GM12874 (cell line): ENCODE data around the gene MYO3B.
A peak's percentile ranks its signal among the peaks of the same experiment; 100 is the strongest.

Experiments
- CTCF ChIP-seq: IDR thresholded peaks from 2 replicates; pipeline ENCODE4 v1.5.1; 2011; ENCODE audit warnings: low read depth, mild to moderate bottlenecking, control low read depth, low read length, moderate library complexity; ENCODE audit not compliant: insufficient read depth

MYO3B gene

GRCh38 chr2:170360546-170361089 is 182.7 kb downstream of the MYO3B start:
- TF ChIP-seq CTCF = no peak

- peak; percentile 73 for TF ChIP-seq CTCF
Observed at GRCh38 chr2:170361090-170361936, 183.4 kb downstream of the MYO3B start.

- no peak for TF ChIP-seq CTCF
Observed at GRCh38 chr2:170362313-170362870, 184.4 kb downstream of the MYO3B start.

- no peak for TF ChIP-seq CTCF
Observed at GRCh38 chr2:170362871-170363631, 185.1 kb downstream of the MYO3B start.

GRCh38 chr2:170365003-170365402 is 187.1 kb downstream of the MYO3B start:
- no peak for TF ChIP-seq CTCF

- no peak for TF ChIP-seq CTCF
Observed at GRCh38 chr2:170365686-170366085, 187.7 kb downstream of the MYO3B start.

GRCh38 chr2:170368370-170368769 is 190.4 kb downstream of the MYO3B start:
- TF ChIP-seq CTCF = no peak
